ENCODE results near the gene SH3RF3.

DNA sequence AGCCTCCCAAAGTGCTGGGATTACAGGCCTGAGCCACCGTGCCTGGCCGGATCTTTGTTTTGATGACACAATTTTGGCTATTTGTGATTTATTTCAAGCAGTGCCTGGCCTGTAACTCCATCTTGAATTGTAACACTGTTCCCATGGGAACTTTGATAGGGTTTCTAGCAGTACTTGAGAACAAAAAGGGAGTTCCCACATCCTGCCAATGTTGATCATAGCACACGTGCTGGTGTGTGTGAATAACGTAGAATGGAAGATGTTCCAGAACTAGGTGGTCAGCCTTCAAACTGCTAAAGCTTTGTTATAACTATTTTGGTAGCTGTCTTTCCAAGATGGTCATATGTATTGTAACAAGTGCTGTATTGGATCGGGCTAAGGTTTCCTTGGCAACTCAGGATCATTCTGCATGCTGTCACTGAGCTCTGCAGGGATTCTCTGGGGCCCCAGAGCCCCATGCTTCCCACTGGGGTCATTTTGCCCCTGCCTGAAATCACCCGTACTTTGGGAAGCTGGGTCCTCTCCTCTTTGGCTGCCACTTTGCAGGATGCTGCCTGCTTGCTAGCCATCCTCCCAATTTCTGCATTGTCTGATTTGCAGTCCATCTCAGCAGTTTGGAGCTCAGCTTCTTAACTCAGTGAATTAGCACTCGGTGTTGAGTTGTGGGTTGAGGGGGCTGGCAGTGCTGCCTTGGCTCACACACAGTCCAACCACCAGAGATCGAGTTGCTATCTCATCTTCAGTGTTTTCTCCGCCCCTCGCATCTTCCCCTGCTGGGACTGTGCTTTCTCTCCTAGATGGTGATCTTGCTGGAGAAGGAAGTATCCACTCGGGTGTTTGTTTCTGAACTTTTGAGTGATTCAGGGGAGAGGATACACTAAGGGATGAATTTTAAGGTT lies 26.8 kb downstream of the SH3RF3 start:
- TF ChIP-seq CTCF (IDR thresholded peaks at IDR 0.05; ENCODE audit: low read depth, low read length) (no peak), POLR2A (IDR thresholded peaks at IDR 0.05; ENCODE audit: extremely low read depth, insufficient read length) (no peak)

Measured in NB4 (cell line).